HG03432 (cell line): Measurements from ENCODE around the gene GRIN3B.
"Not testable (repeated sequence)": the region's sequence is repeated elsewhere in the genome, so short reads cannot be mapped to it uniquely, and the experiment has no call there.

Experiments used
- ATAC-seq: cut with Tn5 transposase; IDR thresholded peaks from one replicate; pipeline ENCODE4 v1.9.1; 2021; ENCODE audit warnings: mild to moderate bottlenecking, moderate library complexity; ENCODE audit not compliant: unreplicated experiment

GRIN3B gene

GRCh38 chr19:1000095-1000494, at the start of gene GRIN3B:
Gene GRIN3B (plus strand): TSS chr19:1000419. CDS start chr19:1000438, 19 bp downstream.
- ATAC-seq, result no peak

GRCh38 chr19:952049-952679, 48.1 kb upstream of the GRIN3B start:
- ATAC-seq, result no peak

- no peak for ATAC-seq
Observed at GRCh38 chr19:952680-953444, 47.4 kb upstream of the GRIN3B start.

GRCh38 chr19:953445-954271, 46.6 kb upstream of the GRIN3B start:
- no peak for ATAC-seq

- no peak for ATAC-seq
Observed at GRCh38 chr19:954272-954671, 45.9 kb upstream of the GRIN3B start.

GRCh38 chr19:954672-955494, 45.3 kb upstream of the GRIN3B start:
- ATAC-seq, result peak; percentile 56

GRCh38 chr19:955803-956765, 44.1 kb upstream of the GRIN3B start:
- ATAC-seq, result no peak

DNA sequence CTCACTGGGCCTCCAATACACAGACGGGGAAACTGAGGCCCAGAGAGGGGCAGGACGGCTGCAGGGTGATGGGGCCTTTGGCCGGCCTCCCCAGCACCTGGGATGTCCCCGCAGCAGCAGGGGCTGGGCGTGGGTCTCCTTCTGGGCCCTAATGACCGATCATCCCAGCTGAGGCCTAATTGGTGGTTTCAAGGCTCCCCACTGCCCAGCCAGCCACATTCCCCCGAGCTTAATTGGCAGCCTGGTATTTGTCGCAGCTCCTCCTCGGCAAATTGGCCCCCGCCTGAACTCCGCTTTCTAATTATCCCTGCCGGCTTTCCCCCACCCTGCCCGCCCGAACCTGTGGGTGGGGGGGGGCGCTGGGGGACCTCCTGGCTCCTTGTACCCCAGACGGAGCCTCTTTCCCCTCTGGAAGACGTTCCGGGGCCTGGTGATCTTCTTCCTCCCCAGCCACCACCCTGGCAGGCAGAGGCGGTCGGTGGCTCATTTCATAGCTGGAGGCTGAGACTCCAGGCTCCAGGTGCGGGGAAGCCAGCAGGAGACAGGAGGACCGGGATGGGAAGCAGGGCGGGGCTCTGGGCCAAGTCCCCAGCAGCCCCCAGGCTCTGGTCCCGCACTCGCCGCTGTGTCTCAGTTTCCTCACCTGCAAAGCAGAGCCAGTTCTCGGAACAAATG, 43.3 kb upstream of the GRIN3B start:
- no peak for ATAC-seq

DNA sequence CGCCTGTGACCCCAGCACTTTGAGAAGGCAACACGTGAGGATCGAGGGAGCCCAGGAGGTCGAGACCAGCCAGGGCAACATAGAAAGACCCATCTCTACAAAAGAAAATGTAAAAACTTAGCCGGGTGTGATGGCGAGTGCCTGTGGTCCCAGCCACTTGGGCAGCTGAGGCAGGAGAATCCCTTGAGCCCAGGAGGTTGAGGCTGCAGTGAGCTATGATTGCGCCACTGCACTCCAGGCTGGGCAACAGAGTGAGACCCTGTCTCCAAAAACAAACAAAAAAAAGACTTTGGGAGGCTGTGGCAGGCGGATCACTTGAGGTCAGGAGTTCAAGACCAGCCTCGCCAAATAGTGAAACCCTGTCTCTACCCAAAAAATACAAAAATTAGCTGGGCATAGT, 42.6 kb upstream of the GRIN3B start:
- not testable (repeated sequence) for ATAC-seq

GRCh38 chr19:958967-959855, 41.0 kb upstream of the GRIN3B start:
- no peak for ATAC-seq

- no peak for ATAC-seq
Observed at GRCh38 chr19:960020-960419, 40.2 kb upstream of the GRIN3B start.

DNA sequence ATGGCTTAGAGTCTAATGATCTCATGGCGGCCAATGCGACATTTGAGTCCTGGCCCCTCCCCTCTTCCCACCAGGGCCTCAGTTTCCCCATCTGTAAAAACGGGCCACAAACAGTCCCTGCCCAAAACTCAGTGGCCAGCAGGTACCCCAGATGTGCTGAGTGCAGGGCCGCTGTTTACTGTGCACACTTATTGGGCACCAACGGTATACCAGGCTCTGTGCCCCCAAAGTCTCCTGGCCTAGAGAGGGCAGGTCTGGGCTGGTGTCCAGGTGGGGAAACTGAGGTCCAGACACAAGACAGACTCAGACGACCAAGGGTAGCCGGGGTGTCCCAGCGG, 39.6 kb upstream of the GRIN3B start:
- ATAC-seq, result no peak

DNA sequence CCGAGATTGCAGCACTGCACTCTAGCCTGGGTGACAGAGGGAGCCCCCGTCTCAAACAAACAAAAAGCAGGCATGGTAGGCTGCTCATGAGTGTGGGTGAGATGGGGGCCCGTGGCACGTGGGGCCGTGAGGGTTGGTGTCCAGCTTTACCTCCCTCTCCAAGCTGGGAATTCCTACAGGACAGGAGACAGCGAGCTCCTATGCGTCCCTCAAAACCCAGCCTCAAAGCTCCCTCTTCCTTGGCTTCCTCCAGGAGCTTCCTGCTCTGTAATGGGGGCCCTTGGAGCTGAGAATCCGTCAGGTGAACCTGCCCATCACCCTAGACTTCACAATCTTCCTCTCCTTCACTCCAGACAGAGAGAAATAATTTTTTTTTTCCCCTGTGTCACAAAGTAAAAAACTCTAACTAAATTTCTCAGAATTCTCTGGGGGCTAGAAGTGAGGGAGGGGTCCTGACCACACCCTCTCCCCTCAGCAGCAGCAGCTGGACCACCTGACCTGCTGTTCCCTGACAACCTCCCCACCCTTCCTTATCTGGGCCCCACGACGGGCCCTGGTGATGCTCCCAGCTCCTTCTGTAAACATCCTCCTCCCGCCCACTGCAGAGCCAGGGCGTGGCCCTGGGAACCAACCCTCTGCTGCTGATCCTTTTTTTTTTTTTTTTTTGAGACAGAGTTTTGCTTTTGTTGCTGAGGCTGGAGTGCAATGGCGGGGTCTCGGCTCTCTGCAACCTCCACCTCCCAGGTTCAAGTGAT, 38.2 kb upstream of the GRIN3B start:
- ATAC-seq, result no peak

DNA sequence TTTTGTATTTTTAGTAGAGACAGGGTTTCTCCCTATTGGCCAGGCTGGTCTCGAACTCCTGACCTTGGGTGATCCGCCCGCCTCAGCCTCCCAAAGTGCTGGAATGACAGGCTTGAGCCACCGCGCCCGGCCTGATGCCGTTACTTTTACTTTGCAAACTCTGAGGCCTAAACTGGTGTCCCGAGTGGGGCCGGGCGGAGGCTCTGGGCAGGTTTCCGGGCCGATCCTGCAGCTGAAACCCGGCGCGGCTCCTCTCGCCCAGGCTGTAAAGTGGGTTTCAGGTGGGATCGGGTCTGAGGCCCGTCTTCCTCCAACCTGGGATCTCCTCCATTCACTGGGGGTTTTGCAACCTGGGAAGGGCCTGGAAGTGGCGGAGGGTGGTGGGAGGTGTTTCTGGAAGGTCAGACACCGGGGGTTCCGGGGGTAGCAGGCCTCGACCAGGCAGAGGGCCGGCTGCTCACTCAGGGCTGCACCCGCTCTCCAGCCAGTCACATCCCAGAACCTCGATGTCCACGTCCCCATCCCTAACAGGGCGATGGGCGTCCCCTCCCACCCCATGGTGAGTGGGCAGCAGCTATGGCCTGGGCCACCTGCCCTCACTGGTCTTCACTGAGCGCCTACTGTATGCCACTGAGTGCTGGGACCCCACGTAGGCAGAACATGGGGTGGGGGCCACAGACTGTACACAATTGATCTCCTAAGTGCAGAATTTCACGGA, 37.4 kb upstream of the GRIN3B start:
- ATAC-seq, result no peak

- no peak for ATAC-seq
Observed at GRCh38 chr19:963486-963951, 36.7 kb upstream of the GRIN3B start.

- ATAC-seq, result no peak
Observed at GRCh38 chr19:964116-964520, 36.1 kb upstream of the GRIN3B start.
